NK-92 treated with Interleukin-12 subunit alpha and Interleukin-12 subunit beta, amount 100 ng/mL, for 24 hours (cell line): ENCODE data around the gene GLP2R.
"Not testable (repeated sequence)": the region's sequence is repeated elsewhere in the genome, so short reads cannot be mapped to it uniquely, and the experiment has no call there.

Experiments
- DNase-seq: peaks from one replicate; lab custom pipeline; 2025; lab: John Stamatoyannopoulos, UW

Gene GLP2R, protein sequence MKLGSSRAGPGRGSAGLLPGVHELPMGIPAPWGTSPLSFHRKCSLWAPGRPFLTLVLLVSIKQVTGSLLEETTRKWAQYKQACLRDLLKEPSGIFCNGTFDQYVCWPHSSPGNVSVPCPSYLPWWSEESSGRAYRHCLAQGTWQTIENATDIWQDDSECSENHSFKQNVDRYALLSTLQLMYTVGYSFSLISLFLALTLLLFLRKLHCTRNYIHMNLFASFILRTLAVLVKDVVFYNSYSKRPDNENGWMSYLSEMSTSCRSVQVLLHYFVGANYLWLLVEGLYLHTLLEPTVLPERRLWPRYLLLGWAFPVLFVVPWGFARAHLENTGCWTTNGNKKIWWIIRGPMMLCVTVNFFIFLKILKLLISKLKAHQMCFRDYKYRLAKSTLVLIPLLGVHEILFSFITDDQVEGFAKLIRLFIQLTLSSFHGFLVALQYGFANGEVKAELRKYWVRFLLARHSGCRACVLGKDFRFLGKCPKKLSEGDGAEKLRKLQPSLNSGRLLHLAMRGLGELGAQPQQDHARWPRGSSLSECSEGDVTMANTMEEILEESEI

DNA sequence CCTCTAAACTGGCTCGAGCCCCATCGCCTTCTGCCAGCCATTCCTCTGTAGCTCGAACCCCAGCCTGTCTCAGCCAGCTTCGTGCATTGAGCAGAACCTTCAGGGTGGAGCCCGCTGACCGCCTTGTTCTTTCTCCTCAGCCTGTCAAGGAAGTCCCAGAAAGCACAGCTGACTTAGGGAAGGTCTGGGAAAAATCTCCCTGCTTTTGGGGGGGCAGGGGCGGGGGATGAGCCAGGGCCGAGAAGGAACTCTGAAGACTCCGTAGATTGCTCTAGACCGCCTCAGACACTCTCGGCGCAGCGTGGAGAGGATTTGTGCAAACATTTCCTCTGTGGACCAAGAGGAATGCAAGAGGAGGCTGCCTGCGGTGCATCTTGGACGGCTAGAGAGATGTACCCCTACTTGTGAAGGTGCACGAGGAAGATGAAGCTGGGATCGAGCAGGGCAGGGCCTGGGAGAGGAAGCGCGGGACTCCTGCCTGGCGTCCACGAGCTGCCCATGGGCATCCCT is at the start of gene GLP2R:
Gene GLP2R, plus strand, starts transcription at position 284 of the 510 bp plus-strand sequence. Its CDS starts 140 bp downstream, at position 424.
- DNase-seq, result no peak

DNA sequence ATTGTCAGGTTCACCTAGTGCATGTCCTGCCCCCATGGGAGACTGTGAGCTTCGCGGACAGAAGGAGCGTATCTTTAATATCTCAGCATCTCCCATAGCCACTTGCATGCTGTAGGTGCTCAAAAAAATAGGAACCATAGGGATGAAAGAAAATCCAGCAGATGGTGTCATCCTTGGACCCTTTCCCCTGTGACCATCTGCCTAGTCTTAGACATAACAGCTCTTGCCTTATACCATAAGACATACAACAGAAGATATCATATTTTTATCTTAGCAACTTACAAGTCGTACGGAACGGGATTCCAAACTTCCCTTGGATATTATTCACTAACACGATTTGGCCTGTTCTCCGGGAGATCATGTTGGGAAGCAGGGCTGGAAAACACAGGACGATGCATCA is 48.8 kb upstream of the GLP2R start:
- no peak for DNase-seq

DNA sequence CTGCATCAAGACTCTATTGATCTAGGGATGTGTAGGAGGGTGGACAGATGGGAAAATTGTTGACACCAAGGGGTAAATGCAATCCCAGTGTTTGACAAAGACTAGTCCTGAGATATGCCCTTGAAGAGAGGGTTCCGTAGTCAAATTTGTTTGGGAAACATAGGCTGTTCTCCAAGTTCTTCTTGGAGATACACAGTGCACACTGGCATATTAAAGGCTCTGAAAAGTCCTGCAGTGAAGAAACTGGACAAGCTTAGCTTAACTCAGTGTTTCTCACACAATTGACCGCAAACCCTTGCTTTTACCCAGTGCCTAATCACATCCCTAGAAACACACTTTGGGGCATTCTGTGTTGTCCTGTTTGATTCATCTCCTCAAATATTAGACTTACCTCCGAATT is 45.2 kb upstream of the GLP2R start:
- no peak for DNase-seq

DNA sequence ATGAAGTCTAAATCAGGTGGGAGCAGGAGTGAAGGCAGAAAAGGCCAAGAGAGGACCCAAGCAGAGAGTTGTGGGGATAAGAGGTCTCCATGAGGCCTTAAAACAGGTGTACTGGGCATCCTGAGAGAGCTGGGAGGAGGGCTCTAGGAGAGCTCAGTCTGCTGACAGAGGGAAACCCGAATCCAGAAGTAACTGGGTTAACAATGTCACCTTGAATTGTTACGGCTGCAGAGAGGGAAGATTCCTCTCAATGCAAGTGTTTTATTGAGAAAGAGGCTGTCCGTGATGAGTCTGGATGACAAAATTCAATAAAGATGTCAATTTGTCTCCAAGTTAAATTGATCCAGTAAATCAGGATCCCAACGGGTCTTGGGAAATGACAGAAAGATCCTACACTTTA is 42.7 kb upstream of the GLP2R start:
- no peak for DNase-seq

DNA sequence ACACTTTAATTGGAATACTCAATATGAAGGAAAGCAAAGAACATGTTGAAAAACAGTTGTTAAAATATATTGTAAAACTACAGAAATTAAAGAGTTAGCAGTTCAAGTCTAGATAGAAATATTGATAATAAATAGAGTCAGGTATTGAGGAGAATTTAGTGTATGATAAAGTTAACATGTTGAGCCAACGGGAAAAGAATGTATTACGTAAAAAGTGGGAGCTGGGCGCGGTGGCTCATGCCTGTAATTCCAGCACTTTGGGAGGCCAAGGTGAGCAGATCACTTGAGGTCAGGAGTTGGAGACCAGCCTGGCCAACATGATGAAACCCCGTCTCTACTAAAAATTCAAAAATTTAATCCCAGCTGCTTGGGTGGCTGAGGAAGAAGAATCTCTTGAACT is 42.3 kb upstream of the GLP2R start:
- DNase-seq, result not testable (repeated sequence)

DNA sequence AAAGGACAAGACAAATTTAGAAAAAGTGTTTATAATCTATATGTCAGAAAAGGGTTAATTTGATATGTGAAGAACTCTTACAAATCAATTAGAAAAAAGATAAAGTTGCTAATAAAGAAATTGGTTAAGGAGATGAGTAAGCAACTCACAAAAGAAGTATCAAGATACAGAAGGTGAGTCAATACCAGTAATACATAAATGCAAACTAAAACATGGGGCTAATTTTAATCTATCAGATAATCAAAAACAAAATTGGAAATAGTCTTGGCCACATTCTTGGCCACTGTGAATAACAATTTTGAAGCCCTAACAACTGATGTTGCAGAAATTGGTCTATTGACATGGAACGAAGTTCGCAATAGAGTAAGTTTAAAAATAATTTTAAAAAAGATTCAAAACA is 41.2 kb upstream of the GLP2R start:
- DNase-seq, result no peak

DNA sequence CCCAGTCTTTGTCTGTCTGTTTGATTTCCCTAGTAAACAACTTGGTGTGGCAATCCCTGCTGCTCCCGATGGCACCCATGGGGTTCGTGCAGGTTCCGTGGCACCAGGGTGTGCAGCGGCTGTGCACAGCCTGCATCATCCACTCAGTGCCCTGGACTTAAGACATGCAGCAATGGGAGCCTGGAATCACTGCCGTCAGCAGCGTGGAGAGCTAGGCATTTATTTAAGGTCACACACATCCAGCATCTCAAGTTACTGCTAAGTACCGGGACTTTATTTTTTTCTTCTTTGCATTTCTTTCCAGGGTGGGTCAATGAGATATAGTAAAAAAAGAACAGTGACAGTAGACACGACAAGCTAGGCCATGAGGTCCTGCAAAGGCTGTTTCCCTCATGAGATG is 37.1 kb upstream of the GLP2R start:
- no peak for DNase-seq

DNA sequence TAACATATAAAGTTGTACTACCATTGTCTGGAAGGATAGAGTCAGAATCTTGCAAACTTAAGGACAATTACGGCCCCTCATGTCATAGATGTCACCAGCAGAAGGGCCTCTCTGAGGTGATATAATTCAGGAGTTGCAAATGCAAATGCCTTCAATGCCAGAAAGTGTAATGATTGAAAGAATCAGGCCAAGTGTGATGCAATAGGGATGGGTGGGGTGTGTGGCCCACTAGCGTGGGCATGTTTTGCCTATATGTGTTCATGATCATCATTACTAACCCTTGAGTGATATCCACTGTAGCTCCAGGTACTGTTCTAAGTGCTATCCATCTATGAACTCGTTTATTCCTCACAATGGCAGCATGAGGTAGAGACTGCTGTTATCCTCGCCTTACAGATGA is 35.4 kb upstream of the GLP2R start:
- DNase-seq, result no peak

DNA sequence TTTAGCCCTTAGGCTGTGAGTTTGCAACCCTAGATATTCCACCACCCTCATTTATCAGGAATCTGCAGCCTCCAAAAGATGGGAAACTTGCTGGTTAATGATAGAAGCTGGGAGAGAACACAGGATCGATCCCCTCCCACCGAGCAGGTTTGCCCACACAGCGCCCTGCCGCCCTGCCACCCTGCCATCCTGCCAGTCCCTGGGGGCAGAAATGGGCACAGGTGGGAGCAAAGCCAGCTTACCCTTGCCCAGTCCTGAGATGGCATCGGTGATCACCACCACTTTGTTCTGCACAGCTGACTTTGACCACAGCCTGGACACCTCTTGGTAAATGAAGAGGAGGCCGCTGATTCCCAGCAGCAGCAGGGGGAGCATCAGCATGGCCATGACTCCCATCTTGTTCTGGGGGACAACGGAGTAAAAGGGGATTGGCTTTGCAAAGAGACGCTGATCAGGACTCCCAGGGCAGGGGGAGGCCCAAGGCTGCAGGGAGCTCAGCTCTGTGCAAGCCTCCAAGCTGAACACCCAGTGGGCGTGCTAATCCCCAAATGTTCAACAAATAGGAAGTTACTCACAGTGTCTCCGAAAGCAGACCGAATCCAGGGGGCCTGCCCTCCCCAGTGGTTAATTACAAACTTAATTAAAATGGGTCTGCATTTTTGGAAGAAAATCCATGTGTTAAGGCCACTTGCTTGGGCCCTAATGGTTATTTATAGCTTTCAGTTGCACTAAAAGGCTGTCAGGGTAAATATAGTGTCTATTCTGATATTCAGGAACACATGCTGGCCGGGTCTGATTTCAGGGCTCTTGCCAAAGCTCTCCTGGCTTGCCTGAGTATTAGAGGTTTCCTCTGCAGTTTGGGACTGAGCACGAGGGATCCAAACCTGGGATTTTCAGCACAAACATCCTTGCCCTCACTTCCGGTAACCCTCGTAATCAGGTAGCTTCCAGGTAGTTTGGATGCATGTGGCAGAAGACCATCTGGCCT is 34.5 kb upstream of the GLP2R start, which contains the start of gene DHRS7C:
Gene DHRS7C, minus strand, starts transcription at position 704 of the 988 bp plus-strand sequence. Its CDS starts 308 bp downstream, at position 396.
- DNase-seq, result no peak

DNA sequence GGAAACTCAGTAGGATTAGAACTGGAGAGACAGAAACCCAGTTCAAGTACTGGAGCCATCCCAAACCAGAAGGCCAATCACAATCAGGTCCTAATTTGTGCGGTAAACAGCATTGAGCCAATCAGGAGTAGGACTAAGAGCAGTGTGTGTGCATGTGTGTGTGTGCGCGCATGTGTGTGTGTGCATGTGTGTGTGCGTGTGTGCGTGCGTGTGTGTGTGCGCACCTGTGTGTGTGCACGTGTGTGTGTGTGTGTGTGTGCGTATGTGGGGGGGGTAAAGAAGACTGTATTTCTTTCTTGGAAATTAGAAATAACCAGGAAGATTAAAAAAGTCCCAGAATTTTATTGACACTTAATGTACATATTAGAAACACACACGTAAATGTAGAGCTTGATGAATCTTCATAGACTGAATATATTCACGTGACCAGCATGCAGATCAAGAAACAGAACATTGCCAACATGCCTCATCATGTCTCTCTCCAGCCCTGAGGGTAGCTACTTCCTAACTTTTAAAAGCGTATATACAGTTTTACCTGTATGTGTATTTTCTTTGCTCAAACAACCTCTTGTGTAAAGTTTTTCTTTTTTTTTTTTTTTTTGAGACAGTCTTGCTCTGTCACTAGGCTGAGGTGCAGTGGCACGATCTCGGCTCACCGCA is 33.4 kb upstream of the GLP2R start:
- no peak for DNase-seq

DNA sequence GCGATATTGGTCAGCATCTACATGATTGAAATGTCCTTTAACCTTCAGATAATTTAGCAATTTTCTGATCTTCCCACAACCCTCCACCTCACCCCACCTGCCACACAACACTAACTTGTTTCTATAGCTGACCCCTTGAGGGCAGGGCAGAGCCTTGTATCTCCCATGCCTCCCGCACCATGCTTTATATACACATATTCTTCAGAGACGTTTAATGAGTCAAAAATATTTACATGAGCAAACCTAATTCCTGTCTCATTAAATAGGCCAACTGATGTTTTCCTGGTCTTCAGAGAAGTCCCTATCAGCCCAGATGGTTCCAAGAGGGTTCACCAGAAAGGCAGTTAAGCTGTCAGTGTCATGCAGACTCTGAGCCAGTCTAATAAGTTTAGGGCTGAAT is 27.7 kb upstream of the GLP2R start:
- no peak for DNase-seq

DNA sequence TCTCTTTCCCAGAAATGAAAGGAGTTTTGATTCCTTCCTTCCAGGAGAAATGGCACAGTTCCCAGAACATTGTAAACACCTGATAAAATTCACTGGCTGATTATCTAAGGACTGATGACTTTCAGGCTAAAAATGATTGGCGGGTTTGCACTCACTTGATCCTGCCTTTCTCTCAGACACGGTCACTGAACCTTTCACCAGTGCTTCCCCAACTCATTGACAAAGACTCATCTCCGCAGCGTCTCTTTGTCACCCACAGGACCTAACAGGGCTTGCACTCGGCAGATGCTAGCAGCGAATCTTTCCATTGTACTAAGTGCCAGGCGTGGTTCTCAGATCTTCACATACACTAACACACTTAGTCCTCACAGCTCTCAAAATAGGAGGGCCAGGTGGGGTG is 27.0 kb upstream of the GLP2R start:
- DNase-seq, result no peak

DNA sequence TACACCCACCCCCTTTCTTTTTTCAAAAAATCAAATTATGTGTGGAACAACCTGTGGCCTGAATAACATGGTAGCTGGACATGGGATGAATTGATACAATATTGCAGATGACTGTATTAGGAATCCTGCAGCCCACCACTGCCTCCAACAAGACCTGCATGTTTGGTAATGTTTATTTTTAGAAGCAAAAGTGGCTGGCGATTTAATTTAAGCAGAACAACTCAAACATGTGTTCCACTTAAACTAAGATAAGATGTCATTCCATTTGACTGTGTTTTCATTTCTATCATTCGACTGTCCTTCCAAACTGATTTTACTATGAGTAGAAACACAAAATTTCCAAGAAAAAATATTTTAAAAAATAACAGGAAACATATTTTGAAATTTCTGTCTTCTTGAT is 24.2 kb upstream of the GLP2R start:
- DNase-seq, result no peak

DNA sequence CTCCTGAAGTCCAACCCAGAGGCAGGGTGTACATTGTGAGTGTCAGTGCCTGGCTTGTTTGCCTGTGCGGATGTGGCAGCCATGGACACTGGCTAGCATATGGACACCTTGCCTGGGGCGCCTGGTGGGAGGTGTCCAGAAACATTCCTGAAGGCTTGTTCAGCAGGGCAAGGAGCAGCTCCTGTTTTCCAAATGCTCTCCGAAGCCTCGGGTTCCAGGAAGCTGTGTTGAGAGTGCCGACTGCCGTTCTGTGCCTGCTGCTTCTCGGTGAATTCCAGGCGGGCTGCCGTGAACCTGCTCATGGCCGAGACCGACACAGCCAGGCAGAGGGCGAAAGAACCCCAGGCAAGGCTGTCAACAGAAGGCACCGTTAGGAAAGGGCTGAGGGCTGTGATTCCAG is 23.4 kb upstream of the GLP2R start:
- no peak for DNase-seq

DNA sequence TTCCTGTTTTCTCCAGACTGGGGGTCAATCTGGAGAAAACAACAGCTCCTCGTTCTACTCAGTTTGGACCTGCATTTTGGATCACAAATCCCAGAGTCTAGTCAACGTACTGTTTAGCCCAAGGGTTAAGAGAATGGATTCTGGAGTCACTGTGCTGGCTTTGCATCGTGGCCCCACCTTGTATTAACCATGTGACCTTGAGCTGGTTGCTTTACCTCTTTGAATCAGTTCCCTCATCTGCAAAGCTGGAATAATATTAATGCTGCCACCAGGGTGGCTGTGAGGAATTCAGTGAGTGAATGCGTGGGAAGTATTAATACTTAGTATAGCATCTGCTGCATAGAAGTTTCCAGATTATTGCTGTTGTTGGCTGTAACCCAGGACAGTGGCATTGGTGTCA is 23.0 kb upstream of the GLP2R start:
- no peak for DNase-seq

DNA sequence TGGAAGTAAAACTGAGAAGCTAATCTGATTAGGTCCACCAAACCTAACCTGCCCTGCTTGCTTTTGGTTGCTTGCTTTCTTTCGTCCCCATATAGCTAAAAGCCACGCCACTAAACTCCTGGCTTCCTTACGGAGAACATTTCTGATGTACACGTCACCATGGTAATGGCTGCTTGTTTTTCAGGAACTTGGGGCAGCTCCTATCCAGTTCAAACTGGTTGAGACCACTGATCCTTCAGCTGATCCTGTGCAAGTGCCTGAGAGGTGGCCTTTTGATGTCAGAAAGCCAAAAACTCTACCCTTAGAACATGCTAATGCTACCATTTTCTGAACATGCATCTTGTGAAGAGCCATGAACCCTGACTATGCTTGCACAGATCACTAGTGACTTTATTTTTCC is 20.0 kb upstream of the GLP2R start:
- DNase-seq, result no peak

DNA sequence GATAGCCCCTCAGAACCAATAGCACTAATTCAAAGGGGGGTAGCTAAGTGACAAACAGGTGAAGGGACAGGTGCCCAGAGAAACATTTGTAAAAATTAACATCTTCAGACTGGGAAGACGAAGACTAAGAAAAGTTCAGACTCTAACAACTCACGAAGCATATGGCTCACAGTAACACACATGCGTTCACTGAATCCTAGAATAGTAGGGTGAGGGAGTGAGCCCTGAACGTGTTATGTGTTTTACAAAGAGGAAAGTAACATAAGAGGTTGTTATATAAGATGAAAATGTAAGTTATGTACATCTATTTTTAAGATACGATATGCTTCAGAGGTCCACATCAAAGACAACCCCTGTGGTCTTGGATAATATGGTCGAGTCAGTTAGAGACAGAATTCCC is 19.0 kb upstream of the GLP2R start:
- DNase-seq, result no peak

DNA sequence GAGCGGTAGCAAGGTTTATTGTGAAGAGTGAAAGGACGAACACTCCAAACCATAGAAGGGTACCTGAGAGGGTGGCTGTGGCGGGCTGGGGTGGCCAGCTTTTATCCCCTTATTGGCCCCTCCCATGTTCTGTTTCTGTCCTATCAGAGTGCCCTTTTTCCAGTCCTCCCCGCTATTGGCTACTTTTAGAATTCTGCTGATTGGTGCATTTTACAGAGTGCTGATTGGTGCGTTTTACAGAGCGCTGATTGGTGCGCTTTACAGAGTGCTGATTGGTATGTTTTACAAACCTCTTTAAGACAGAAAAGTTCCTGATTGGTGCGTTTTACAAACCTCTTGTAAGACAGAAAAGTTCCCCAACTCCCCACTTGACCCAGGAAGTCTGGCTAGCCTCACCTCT is 16.3 kb upstream of the GLP2R start:
- no peak for DNase-seq

DNA sequence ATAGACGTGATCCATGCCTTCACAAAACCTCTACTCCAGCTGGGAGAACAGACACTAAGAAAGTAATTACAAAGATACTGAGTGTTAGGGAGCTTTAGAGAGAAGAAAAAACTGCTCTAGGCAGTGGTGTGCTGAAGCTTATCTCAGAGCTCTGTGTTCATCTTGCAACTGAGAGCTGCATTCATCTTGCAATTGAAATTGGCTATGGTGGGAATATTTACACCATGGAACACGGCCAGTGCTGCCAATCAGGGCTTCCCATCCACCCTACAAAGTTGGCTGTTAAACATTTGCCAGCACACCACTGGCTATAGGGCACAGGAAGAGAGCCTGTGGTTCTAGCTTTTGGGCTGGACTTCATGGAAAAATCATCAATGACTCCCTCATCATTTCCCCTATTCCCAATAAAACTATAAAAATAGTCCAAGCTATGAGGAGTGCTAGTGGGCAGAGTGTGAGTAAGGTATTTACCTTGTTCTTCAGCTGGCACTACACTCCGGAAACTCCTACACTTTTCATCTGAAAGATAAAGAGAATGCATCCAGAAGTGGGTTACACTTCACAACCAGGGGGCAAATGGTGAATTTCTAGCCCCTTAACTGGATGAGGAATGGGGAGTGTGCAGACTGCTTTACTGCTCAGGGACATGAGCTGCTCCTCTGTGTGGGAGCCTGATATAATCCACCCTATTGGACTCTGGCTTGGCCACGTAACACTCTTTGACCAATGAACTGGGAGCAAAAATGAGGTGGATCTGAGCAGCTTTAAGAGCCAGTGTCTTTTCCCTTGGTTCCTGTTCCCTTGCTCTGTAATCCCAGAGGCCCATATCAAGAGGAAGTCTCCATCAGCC is 15.4 kb upstream of the GLP2R start:
- DNase-seq, result no peak

DNA sequence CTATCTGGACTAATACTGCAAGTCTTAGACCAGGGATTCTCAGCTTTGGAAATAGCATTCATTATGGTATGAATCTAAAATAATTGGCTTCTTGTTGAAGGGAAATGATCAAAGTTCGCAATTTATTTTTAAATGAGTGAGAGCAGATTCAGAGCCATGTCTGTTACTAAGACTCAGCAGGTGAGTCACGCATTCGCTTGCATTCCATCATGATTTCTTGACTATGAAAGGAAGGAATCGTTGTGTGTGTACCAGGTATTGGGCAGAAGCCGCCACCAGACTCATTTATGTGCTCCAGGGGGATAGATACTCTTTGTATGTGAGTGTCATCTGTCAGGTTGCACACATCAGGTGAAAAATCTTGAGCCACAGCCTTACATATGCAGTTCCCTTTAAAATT is 14.6 kb upstream of the GLP2R start:
- DNase-seq, result no peak

DNA sequence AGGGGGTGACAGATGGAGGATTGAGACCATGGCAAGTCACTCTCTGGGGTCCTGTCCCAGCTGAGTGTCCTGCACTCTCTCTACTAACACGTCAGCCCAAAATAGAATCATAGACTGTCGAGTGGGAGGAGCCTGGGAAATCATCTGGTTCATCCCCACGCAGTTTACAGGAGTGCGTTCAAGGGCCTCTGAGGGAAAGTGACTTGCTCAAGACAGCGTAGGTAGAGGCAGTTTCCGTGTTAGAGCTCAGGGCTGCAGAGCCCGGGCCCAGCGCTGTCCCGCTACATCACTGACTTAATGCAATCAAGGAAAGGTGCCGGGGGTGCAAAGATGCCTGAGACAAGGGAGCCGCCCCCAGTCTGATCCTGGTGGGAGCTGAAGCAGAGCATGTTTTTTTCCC is 14.2 kb upstream of the GLP2R start:
- no peak for DNase-seq
